NT2/D1 (cell line): ENCODE data around the gene LSM14B.

Experiments
- DNase-seq: peaks from one replicate; pipeline ENCODE4 v3.0.0-alpha.2; 2011; ENCODE audit warnings: low read depth, low spot score
- H3K27me3 ChIP-seq: 2 replicates; pipeline ENCODE4 v1.6.0; 2011; ENCODE audit warnings: mild to moderate bottlenecking; ENCODE audit not compliant: insufficient read length, insufficient read depth
- H3K36me3 ChIP-seq: 2 replicates; pipeline ENCODE4 v1.6.1; 2011; ENCODE audit warnings: mild to moderate bottlenecking, low read length, mixed read lengths; ENCODE audit not compliant: insufficient read depth, insufficient read length
- H3K4me1 ChIP-seq: 2 replicates; pipeline ENCODE4 v1.5.1; 2011; ENCODE audit not compliant: insufficient read depth, insufficient read length
- H3K4me3 ChIP-seq: 2 replicates; pipeline ENCODE4 v1.5.1; 2011; ENCODE audit warnings: low read depth; ENCODE audit not compliant: insufficient read length
- H3K9ac ChIP-seq: 2 replicates; pipeline ENCODE4 v1.6.0; 2011; ENCODE audit warnings: low read depth; ENCODE audit not compliant: insufficient read length
- H3K9me3 ChIP-seq: 2 replicates; pipeline ENCODE4 v1.5.1; 2011; ENCODE audit warnings: mild to moderate bottlenecking, low read length; ENCODE audit not compliant: insufficient read depth
- SUZ12 ChIP-seq: IDR thresholded peaks from 2 replicates; pipeline ENCODE4 v1.6.1; 2011; ENCODE audit not compliant: insufficient read length, insufficient read depth; ENCODE audit errors: extremely low read depth
- YY1 ChIP-seq: IDR thresholded peaks from 2 replicates; pipeline ENCODE4 v1.6.1; 2011; ENCODE audit not compliant: insufficient read length, insufficient read depth
- ZNF274 ChIP-seq: IDR thresholded peaks from 2 replicates; pipeline ENCODE4 v1.6.1; 2011; ENCODE audit warnings: mild to moderate bottlenecking, low read depth, low read length

LSM14B gene

GRCh38 chr20:62116558-62117361 is 5.5 kb upstream of the LSM14B start:
- DNase-seq: no peak
- H3K9me3 ChIP-seq: peaks cover 20% of the 10 kb centered on the region; the same call in 1 of the 2 replicates
- H3K27me3 ChIP-seq: no peaks in the 10 kb centered on the region
- no peak overlapping the region for H3K4me3 ChIP-seq
- peaks cover 13% of the 10 kb centered on the region for H3K4me1 ChIP-seq
- TF ChIP-seq ZNF274 (no peak), SUZ12 (no peak)
- H3K36me3 ChIP-seq: no peaks in the 10 kb centered on the region
- H3K9ac ChIP-seq: no peak overlapping the region

GRCh38 chr20:62117362-62117646 is 5.0 kb upstream of the LSM14B start:
- Histone ChIP-seq H3K9me3 (peaks cover 15% of the 10 kb centered on the region; the same call in 1 of the 2 replicates), H3K36me3 (no peaks in the 10 kb centered on the region), H3K4me1 (peaks cover 13% of the 10 kb centered on the region), H3K4me3 (no peak overlapping the region), H3K27me3 (no peaks in the 10 kb centered on the region), H3K9ac (no peak overlapping the region)
- no peak for DNase-seq
- TF ChIP-seq SUZ12 (no peak), ZNF274 (no peak), YY1 (no peak)

GRCh38 chr20:62117658-62118057 is 4.6 kb upstream of the LSM14B start:
- Histone ChIP-seq H3K9me3 (peaks cover 11% of the 10 kb centered on the region; the same call in 1 of the 2 replicates), H3K36me3 (no peaks in the 10 kb centered on the region), H3K4me1 (peaks cover 13% of the 10 kb centered on the region), H3K27me3 (no peaks in the 10 kb centered on the region), H3K9ac (peak overlapping the region; percentile 36), H3K4me3 (no peak overlapping the region)
- no peak for DNase-seq
- TF ChIP-seq ZNF274 (no peak), SUZ12 (no peak), YY1 (no peak)

GRCh38 chr20:62118113-62119043 is 3.9 kb upstream of the LSM14B start:
- Histone ChIP-seq H3K9ac (peak overlapping the region; percentile 36), H3K4me3 (no peak overlapping the region), H3K4me1 (peaks cover 13% of the 10 kb centered on the region), H3K9me3 (peaks cover 4% of the 10 kb centered on the region; the same call in 1 of the 2 replicates), H3K36me3 (no peaks in the 10 kb centered on the region), H3K27me3 (no peaks in the 10 kb centered on the region)
- no peak for DNase-seq
- TF ChIP-seq ZNF274 (no peak), YY1 (no peak), SUZ12 (no peak)

- Histone ChIP-seq H3K9ac (no peak overlapping the region), H3K9me3 (no peaks in the 10 kb centered on the region), H3K4me3 (no peak overlapping the region), H3K4me1 (peaks cover 11% of the 10 kb centered on the region), H3K36me3 (peaks cover 7% of the 10 kb centered on the region), H3K27me3 (no peaks in the 10 kb centered on the region)
- TF ChIP-seq YY1 (no peak), SUZ12 (no peak), ZNF274 (no peak)
- DNase-seq: no peak
Observed at GRCh38 chr20:62119115-62119514, 3.2 kb upstream of the LSM14B start.

- no peaks in the 10 kb centered on the region for H3K9me3 ChIP-seq
- H3K4me1 ChIP-seq: peaks cover 15% of the 10 kb centered on the region
- H3K9ac ChIP-seq: no peak overlapping the region
Observed at GRCh38 chr20:62119591-62120364, 2.5 kb upstream of the LSM14B start.

More at GRCh38 chr20:62119591-62120364, 2.5 kb upstream of the LSM14B start:
- Histone ChIP-seq H3K27me3 (no peaks in the 10 kb centered on the region), H3K4me3 (no peak overlapping the region), H3K36me3 (peaks cover 13% of the 10 kb centered on the region)
- DNase-seq: no peak
- TF ChIP-seq SUZ12 (no peak), ZNF274 (no peak), YY1 (no peak)
